SKM-1 (cell line): ENCODE data around the gene KCNJ6.

Experiments
- DNase-seq: peaks from one replicate; lab custom pipeline; 2025; ENCODE audit not compliant: unreplicated experiment; lab: John Stamatoyannopoulos, UW

The KCNJ6 gene

GRCh38 chr21:37821786-37822450 is 94.3 kb downstream of the KCNJ6 start:
- DNase-seq, result no peak

GRCh38 chr21:37821092-37821491 is 95.2 kb downstream of the KCNJ6 start:
- no peak for DNase-seq

GRCh38 chr21:37819372-37819771 is 96.9 kb downstream of the KCNJ6 start:
- no peak for DNase-seq

- no peak for DNase-seq
These were observed 99.0 kb downstream of the KCNJ6 start for GRCh38 chr21:37817242-37817641.

GRCh38 chr21:37815893-37816292 is 100.4 kb downstream of the KCNJ6 start:
- DNase-seq, result no peak

- DNase-seq, result no peak
These were observed 104.5 kb downstream of the KCNJ6 start for GRCh38 chr21:37811711-37812110.

GRCh38 chr21:37808261-37808660 is 108.0 kb downstream of the KCNJ6 start:
- no peak for DNase-seq

- no peak for DNase-seq
These were observed 111.0 kb downstream of the KCNJ6 start for GRCh38 chr21:37805266-37805665.

GRCh38 chr21:37804001-37804400 is 112.3 kb downstream of the KCNJ6 start:
- DNase-seq, result no peak

- no peak for DNase-seq
These were observed 113.1 kb downstream of the KCNJ6 start for GRCh38 chr21:37803101-37803651.

GRCh38 chr21:37800456-37801061 is 115.7 kb downstream of the KCNJ6 start:
- no peak for DNase-seq

- DNase-seq, result no peak
These were observed 116.2 kb downstream of the KCNJ6 start for GRCh38 chr21:37800057-37800455.

- DNase-seq, result no peak
These were observed 116.8 kb downstream of the KCNJ6 start for GRCh38 chr21:37799211-37800056.

GRCh38 chr21:37797403-37797802 is 118.9 kb downstream of the KCNJ6 start:
- no peak for DNase-seq

- DNase-seq, result no peak
These were observed 120.2 kb downstream of the KCNJ6 start for GRCh38 chr21:37796011-37796410.

- no peak for DNase-seq
These were observed 122.6 kb downstream of the KCNJ6 start for GRCh38 chr21:37793660-37794059.

- DNase-seq, result no peak
These were observed 124.2 kb downstream of the KCNJ6 start for GRCh38 chr21:37792046-37792445.

GRCh38 chr21:37790905-37791304 is 125.4 kb downstream of the KCNJ6 start:
- no peak for DNase-seq

- DNase-seq, result no peak
These were observed 127.8 kb downstream of the KCNJ6 start for GRCh38 chr21:37788503-37788902.

- no peak for DNase-seq
These were observed 128.8 kb downstream of the KCNJ6 start for GRCh38 chr21:37787456-37787855.

- DNase-seq, result no peak
These were observed 131.5 kb downstream of the KCNJ6 start for GRCh38 chr21:37784591-37785318.
